ENCODE measurements around the gene PMPCA. TPM values are rescaled to one million over a fixed set of nuclear protein-coding genes. Genes with fewer than 3 reads are reported as not detected.

Gene PMPCA
- total RNA-seq, 1 donor from 2014 or later, result 80.9 TPM

DNA sequence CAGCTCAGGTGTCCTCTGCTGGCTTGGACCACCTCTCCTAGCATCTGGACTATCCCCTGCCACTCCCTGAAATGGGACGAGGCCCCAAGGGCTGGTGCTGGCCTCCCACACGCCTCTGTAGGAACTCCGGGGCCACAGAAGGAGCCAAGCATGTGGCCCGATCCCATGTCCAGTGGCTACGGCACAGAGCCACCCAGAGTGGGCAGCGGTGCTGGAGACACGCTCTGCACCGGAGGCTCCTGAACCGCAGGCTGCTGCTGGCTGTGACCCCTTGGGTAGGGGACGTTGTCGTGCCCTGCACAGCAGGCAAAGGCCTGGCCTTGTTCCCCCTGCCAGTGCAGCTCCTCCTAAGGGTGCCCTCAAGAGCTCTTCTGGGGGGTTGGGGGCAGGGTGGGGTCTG is 30.6 kb upstream of the PMPCA start:
- Histone ChIP-seq H3K4me3 (no peak overlapping the region), H3K27ac (replicated peaks) (no peak overlapping the region), H3K27me3 (ENCODE audit: low read depth) (no peaks in the 10 kb centered on the region), H3K9me3 (replicated peaks) (no peaks in the 10 kb centered on the region), H3K36me3 (peaks cover 50% of the 10 kb centered on the region), H3K4me1 (peaks cover 27% of the 10 kb centered on the region)
- intact Hi-C loops (cut with micrococcal nuclease), result no loop called here
- DNase-seq, result no peak
- TF ChIP-seq, protein P1, sequence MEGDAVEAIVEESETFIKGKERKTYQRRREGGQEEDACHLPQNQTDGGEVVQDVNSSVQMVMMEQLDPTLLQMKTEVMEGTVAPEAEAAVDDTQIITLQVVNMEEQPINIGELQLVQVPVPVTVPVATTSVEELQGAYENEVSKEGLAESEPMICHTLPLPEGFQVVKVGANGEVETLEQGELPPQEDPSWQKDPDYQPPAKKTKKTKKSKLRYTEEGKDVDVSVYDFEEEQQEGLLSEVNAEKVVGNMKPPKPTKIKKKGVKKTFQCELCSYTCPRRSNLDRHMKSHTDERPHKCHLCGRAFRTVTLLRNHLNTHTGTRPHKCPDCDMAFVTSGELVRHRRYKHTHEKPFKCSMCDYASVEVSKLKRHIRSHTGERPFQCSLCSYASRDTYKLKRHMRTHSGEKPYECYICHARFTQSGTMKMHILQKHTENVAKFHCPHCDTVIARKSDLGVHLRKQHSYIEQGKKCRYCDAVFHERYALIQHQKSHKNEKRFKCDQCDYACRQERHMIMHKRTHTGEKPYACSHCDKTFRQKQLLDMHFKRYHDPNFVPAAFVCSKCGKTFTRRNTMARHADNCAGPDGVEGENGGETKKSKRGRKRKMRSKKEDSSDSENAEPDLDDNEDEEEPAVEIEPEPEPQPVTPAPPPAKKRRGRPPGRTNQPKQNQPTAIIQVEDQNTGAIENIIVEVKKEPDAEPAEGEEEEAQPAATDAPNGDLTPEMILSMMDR (IDR thresholded peaks at IDR 0.05; ENCODE audit: borderline replicate concordance), result no peak

DNA sequence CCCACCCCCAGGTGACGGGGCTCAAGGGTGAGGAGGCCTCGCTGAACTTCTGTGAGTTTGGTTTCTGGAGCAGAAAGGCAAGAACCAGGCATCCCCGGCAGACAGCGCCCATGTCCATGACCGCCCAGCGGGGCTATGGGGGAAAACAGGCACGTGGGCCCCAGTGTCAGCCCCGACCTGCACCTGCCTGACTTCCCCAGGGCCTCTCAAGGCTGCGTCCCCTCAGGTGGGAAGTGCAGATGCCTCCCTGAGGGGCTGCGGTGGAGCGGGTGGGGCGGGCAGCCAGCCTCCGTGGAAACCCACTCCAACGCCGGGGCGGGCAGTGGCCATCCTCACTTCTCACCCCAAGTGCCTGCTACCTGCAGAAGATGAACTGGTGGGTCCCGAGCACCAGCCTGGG is 30.1 kb upstream of the PMPCA start:
- H3K9me3 ChIP-seq (replicated peaks), result no peaks in the 10 kb centered on the region
- DNase-seq, result no peak
- H3K27me3 ChIP-seq (ENCODE audit: low read depth), result no peaks in the 10 kb centered on the region
- H3K4me3 ChIP-seq, result no peak overlapping the region
- H3K4me1 ChIP-seq, result peaks cover 27% of the 10 kb centered on the region
- intact Hi-C loops (cut with micrococcal nuclease), result no loop called here
- no peak overlapping the region for H3K27ac ChIP-seq (replicated peaks)
- TF ChIP-seq, protein P1 (IDR thresholded peaks at IDR 0.05; ENCODE audit: borderline replicate concordance), result no peak
- H3K36me3 ChIP-seq, result peaks cover 55% of the 10 kb centered on the region

DNA sequence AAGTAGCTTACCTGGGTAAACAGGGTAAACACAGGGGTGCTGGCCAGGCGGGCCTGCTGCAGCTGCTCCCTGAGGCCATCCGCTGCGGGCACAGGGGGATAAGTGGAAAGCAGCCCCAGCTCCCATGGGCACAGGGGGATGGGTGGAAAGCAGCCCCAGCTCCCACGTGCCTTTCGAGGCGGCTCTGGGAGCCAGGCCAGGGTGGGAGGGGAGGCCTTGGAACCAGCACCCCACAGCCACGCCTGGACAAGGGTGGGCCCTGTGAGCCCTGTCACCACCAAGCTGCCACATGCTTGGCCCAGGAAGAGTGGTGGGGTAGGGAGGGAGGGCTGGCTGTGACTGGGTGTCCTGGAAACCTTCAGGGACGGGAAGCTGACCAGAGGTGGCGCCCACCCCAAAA is 29.1 kb upstream of the PMPCA start:
- no peak overlapping the region for H3K27ac ChIP-seq (replicated peaks)
- peak; percentile 73 for DNase-seq
- TF ChIP-seq, protein P1 (IDR thresholded peaks at IDR 0.05; ENCODE audit: borderline replicate concordance), result no peak

DNA sequence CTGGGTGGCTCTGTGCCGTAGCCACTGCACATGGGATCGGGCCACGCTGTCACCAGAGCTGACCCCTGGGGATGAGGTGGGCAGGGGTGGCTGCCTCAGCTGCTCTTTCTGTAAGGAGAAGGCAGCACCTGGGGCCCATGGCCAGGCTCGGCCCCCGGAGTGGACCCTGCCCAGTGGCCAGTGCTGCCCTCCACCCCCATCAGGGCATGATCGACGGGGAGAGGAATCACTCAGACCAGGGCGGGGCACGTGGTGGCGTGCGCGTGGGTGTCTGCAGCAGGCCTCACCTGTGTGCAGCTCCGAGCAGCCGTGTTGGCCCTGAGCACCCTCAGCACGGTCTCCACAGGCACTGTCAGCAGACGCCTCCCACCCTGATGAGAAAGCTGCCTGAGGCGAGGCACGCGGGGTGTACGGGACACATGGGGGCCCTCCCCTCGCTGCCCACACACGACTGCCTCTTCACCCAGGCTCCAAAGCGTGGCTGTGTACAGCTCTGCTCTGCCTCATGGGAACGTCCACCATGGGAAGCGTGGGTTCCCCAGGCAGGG is 28.4 kb upstream of the PMPCA start:
- TF ChIP-seq, protein P1 (IDR thresholded peaks at IDR 0.05; ENCODE audit: borderline replicate concordance), result no peak
- Histone ChIP-seq H3K27ac (replicated peaks) (no peak overlapping the region), H3K36me3 (peaks cover 66% of the 10 kb centered on the region), H3K27me3 (ENCODE audit: low read depth) (no peaks in the 10 kb centered on the region), H3K4me1 (peaks cover 27% of the 10 kb centered on the region), H3K9me3 (replicated peaks) (no peaks in the 10 kb centered on the region), H3K4me3 (no peak overlapping the region)
- intact Hi-C loops (cut with micrococcal nuclease), result no loop called here
- DNase-seq, result no peak

More for the DNA sequence above, 29.1 kb upstream of the PMPCA start:
- intact Hi-C loops (cut with micrococcal nuclease), result no loop called here
- Histone ChIP-seq H3K4me3 (no peak overlapping the region), H3K4me1 (peaks cover 27% of the 10 kb centered on the region), H3K9me3 (replicated peaks) (no peaks in the 10 kb centered on the region), H3K36me3 (peaks cover 64% of the 10 kb centered on the region), H3K27me3 (ENCODE audit: low read depth) (no peaks in the 10 kb centered on the region)

DNA sequence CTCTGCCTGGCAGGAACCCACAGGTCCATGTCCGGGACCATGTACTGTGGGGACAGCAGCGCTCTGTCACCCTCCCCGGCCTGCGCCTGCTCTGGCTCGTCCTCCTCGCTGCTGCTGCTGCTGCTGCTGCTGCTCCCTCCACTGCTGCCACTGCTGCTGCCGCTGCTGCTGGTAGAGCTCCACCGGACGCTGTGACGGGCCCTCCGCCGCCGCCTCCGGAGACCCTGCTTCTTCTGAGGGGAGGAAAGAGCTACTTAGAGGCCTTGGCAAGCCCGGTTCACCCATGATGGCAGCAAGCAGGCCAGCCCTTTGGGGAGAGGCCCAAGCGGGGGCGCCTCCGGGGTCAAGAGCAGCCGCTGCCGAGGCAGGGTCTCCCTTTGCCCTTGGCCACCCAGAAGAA is 27.0 kb upstream of the PMPCA start:
- H3K36me3 ChIP-seq, result peaks cover 79% of the 10 kb centered on the region
- H3K27me3 ChIP-seq (ENCODE audit: low read depth), result no peaks in the 10 kb centered on the region

More for the DNA sequence above, 27.0 kb upstream of the PMPCA start:
- DNase-seq, result no peak
- TF ChIP-seq, protein P1 (IDR thresholded peaks at IDR 0.05; ENCODE audit: borderline replicate concordance), result no peak
- H3K9me3 ChIP-seq (replicated peaks), result no peaks in the 10 kb centered on the region
- intact Hi-C loops (cut with micrococcal nuclease), result no loop called here
- H3K4me1 ChIP-seq, result peaks cover 24% of the 10 kb centered on the region
- no peak overlapping the region for H3K4me3 ChIP-seq
- H3K27ac ChIP-seq (replicated peaks), result no peak overlapping the region
